Right renal cortex interstitium (tissue), 3 donors: ENCODE measurements around the gene MSANTD2. TPM values are rescaled to one million over a fixed set of nuclear protein-coding genes. Genes with fewer than 3 reads are reported as not detected.
"Not testable (repeated sequence)": the region's sequence is repeated elsewhere in the genome, so short reads cannot be mapped to it uniquely, and the experiment has no call there.

Experiments used
- DNase-seq, 3 donors: peaks; one replicate each; pipeline ENCODE4 v3.0.0-alpha.2; 2013; ENCODE audit warnings: low read depth in 3 of 3, low spot score in 2 of 3
- polyA plus RNA-seq, 3 donors: library from polyadenylated mRNA; unstranded; fragments of 120-200 nt; gene quantifications; one replicate each; pipeline ENCODE4 v1.2.1, GENCODE V29; 2013; ENCODE audit not compliant: insufficient read length in 3 of 3

The MSANTD2 gene
- polyA plus RNA-seq, 3 donors: 24.3 to 25.7 (median 25.1) TPM

- no peak for DNase-seq
Measured at GRCh38 chr11:124778281-124778680, 21.9 kb downstream of the MSANTD2 start.

GRCh38 chr11:124776865-124777645 lies 23.2 kb downstream of the MSANTD2 start:
- no peak for DNase-seq

- DNase-seq: not testable (repeated sequence)
Measured at GRCh38 chr11:124770959-124771358, 29.2 kb downstream of the MSANTD2 start.

- no peak for DNase-seq
Measured at GRCh38 chr11:124769806-124770774, 30.1 kb downstream of the MSANTD2 start.

- no peak for DNase-seq
Measured at GRCh38 chr11:124768914-124769313, 31.3 kb downstream of the MSANTD2 start.

- no peak for DNase-seq
Measured at GRCh38 chr11:124766156-124766555, 34.0 kb downstream of the MSANTD2 start.

GRCh38 chr11:124763156-124763947 lies 36.9 kb downstream of the MSANTD2 start:
- DNase-seq: no peak

- DNase-seq: no peak
Measured at GRCh38 chr11:124762624-124763155, 37.5 kb downstream of the MSANTD2 start.

- no peak for DNase-seq
Measured at GRCh38 chr11:124762105-124762623, 38.0 kb downstream of the MSANTD2 start, which contains the start of gene ESAM. ESAM (minus strand) TSS chr11:124762290; CDS start chr11:124762154, 136 bp downstream.

- DNase-seq: no peak
Measured at GRCh38 chr11:124761301-124762104, 38.7 kb downstream of the MSANTD2 start.

GRCh38 chr11:124760806-124761205 lies 39.4 kb downstream of the MSANTD2 start:
- no peak for DNase-seq

GRCh38 chr11:124760205-124760652 lies 40.0 kb downstream of the MSANTD2 start:
- DNase-seq: no peak

GRCh38 chr11:124759266-124760204 lies 40.7 kb downstream of the MSANTD2 start:
- DNase-seq: no peak

- DNase-seq: no peak
Measured at GRCh38 chr11:124758355-124759265, 41.6 kb downstream of the MSANTD2 start.

GRCh38 chr11:124757320-124757719 lies 42.9 kb downstream of the MSANTD2 start:
- DNase-seq: no peak

GRCh38 chr11:124756753-124757227 lies 43.4 kb downstream of the MSANTD2 start:
- DNase-seq: no peak
